C4-2B (cell line): Measurements from ENCODE around the gene LRRFIP1.

Experiments
- H3K27ac ChIP-seq: fragments of 450-650 bp; 2 replicates; pipeline ENCODE4 v1.5.1; 2017
- CTCF ChIP-seq: fragments of 450-650 bp; conservative IDR thresholded peaks from 2 replicates; pipeline ENCODE4 v1.5.1; 2017; ENCODE audit warnings: mild to moderate bottlenecking
- ZFX ChIP-seq: fragments of 450-650 bp; IDR thresholded peaks from 2 replicates; pipeline ENCODE4 v1.6.1; 2017

LRRFIP1 gene

GRCh38 chr2:237628247-237629187 is 1.1 kb downstream of the LRRFIP1 start:
- no peak for TF ChIP-seq ZFX
- TF ChIP-seq CTCF = no peak
- peak overlapping the region; percentile 59 for H3K27ac ChIP-seq

GRCh38 chr2:237629188-237629534 is 1.8 kb downstream of the LRRFIP1 start:
- no peak for TF ChIP-seq ZFX
- no peak overlapping the region for H3K27ac ChIP-seq

GRCh38 chr2:237629739-237630138 is 2.4 kb downstream of the LRRFIP1 start:
- TF ChIP-seq ZFX (no peak), CTCF (no peak)
- no peak overlapping the region for H3K27ac ChIP-seq

DNA sequence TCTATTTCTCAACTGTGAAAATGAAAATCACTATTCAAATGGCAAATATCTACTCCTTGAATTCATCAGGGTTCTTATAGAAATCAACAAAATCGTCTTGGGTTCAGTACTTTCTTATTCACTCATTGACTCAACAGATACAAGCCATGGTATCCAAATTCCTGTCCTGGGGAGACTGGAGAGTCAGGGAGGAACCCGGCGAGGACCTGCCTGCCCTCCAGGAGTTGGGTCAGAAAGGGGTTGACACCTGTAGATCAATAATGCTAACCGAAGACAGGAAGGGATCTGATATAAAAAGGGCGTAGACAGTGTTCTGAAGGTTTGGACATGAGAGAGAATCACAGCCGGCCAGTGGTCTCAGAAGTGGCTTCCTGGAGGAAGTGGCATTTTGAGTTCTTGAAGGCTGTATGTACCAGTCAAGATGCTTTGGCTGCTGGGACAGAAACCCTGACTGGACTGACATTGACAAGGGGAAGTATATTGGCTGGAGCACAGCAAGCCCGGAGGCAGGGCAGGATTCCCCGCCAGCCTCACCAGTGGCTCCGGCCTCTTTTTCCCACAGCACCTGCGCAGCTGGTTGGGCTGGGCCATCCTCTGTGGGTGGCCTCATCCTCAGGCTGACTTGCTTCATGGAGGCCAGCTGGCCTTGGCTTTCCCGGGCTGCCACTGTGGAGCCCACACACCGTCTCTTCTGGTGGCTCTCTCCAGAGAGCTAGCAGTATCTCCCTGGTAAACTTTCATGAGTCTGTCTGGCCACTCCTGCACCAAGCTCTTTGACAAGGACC is 3.0 kb downstream of the LRRFIP1 start:
- TF ChIP-seq CTCF = no peak
- TF ChIP-seq ZFX = no peak
- no peak overlapping the region for H3K27ac ChIP-seq

GRCh38 chr2:237631007-237631785 is 3.8 kb downstream of the LRRFIP1 start:
- no peak for TF ChIP-seq CTCF
- no peak for TF ChIP-seq ZFX
- no peak overlapping the region for H3K27ac ChIP-seq

- TF ChIP-seq CTCF = no peak
- no peak for TF ChIP-seq ZFX
- H3K27ac ChIP-seq = no peak overlapping the region
Measured at GRCh38 chr2:237631801-237632585, 4.6 kb downstream of the LRRFIP1 start.

DNA sequence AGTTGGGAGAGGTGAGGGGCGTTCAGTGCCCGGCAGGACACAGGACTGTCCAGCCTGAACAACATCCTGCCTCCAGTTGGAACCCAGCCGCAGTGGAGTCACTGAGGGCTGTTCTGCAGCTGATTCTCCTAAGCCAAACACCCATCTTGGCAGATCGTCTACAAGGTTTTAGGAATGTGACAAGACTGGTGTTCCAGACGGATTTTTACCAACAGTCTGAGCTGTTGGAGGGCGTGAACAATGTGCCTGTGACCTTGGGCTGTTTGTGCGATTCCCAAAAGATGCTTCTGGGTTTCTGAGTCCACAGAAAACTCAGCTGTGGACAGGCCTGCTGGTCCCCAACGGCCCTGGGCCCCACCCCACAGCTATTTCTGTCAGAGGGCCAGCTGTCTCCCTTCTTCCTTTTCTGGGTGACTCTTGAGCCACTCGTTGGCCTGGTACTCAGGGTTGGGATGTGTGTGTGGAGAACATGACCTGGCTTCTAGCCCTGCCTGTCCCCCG is 5.7 kb downstream of the LRRFIP1 start:
- no peak overlapping the region for H3K27ac ChIP-seq
- no peak for TF ChIP-seq ZFX
- TF ChIP-seq CTCF = no peak
